HCT116 (cell line): ENCODE measurements around the gene FANCD2OS. TPM values are rescaled to one million over a fixed set of nuclear protein-coding genes. Genes with fewer than 3 reads are reported as not detected.

Source experiments
- ATAC-seq: fragments of 200-7000 bp; cut with Tn5 transposase; 2 replicates; pipeline ENCODE4 v1.9.1; 2020; ENCODE audit warnings: mild to moderate bottlenecking, moderate library complexity
- BruUV-seq: library from RNA; stranded (reverse); fragments of 400-500 nt; replicated peaks from 2 replicates; lab custom pipeline; 2021; lab: Mats Ljungman, UMichigan
- CTCF ChIA-PET: fragments of 300-600 bp; sonication (Branson Sonifier 250); formaldehyde crosslinking; loops from one replicate; lab custom pipeline; 2021; ENCODE audit warnings: antibody characterized with exemption; lab: Charles Lee
- POLR2A ChIA-PET: fragments of 300-600, 350-600 bp; sonication (Branson Sonifier 250); formaldehyde crosslinking; loops from one replicate; lab custom pipeline; 2021; ENCODE audit warnings: antibody characterized with exemption; lab: Charles Lee
- RAD21 ChIA-PET, 2 experiments: fragments of 300-600 bp; sonication (Branson Sonifier 250); formaldehyde crosslinking; loops; one replicate each; lab custom pipeline; 2023; ENCODE audit warnings: low total read pairs in 2 of 2; ENCODE audit not compliant: uncharacterized antibody in 2 of 2, unreplicated experiment in 2 of 2, low non-redundant PET in 1 of 2; lab: Charles Lee
- DNase-seq: peaks from one replicate; pipeline ENCODE4 v3.0.0-alpha.2; 2010; ENCODE audit warnings: low read depth, low spot score
- H2AFZ ChIP-seq: fragments of 200-600 bp; shearing (Covaris generic), sonication (generic); 2 replicates; pipeline ENCODE4 v1.6.1; 2017; ENCODE audit warnings: low read depth, mixed run types, mixed read lengths, antibody characterized with exemption, low read length; ENCODE audit not compliant: poor library complexity, severe bottlenecking
- H3K27ac ChIP-seq: 2 replicates; pipeline ENCODE4 v1.5.1; 2012; ENCODE audit warnings: low read depth, low read length
- H3K27me3 ChIP-seq: fragments of 200-600 bp; sonication (generic); 2 replicates; pipeline ENCODE4 v1.6.1; 2016; ENCODE audit warnings: mixed run types, low read length, mixed read lengths; ENCODE audit not compliant: insufficient read depth
- H3K36me3 ChIP-seq, 2 experiments: fragments of 200-500 bp in 1 of 2; fragments of 200-600 bp in 1 of 2; sonication (Bioruptor generic) in 1 of 2; sonication (generic) in 1 of 2; 2 replicates each; pipeline versions ENCODE4 v1.5.1 to v1.6.1; 2014 to 2016; ENCODE audit warnings: low read length in 2 of 2, inconsistent platforms in 1 of 2, mixed read lengths in 1 of 2, mixed run types in 1 of 2; ENCODE audit not compliant: insufficient read depth in 2 of 2, control insufficient read depth in 1 of 2
- H3K4me1 ChIP-seq, 2 experiments: fragments of 200-600 bp in 1 of 2; sonication (generic) in 1 of 2; 2 replicates each; pipeline versions ENCODE4 v1.5.1 to v1.6.1; 2012 to 2017; ENCODE audit warnings: low read length in 2 of 2, inconsistent platforms in 1 of 2, mild to moderate bottlenecking in 1 of 2, mixed read lengths in 1 of 2, mixed run types in 1 of 2, moderate library complexity in 1 of 2; ENCODE audit not compliant: insufficient read depth in 2 of 2, control insufficient read depth in 1 of 2
- H3K4me2 ChIP-seq: fragments of 200-600 bp; sonication (generic); 2 replicates; pipeline ENCODE4 v1.6.1; 2017; ENCODE audit warnings: mixed run types, low read length, mixed read lengths
- H3K4me3 ChIP-seq, 2 experiments: fragments of 200-600 bp in 1 of 2; sonication (generic) in 1 of 2; replicated peaks in 1 of 2; 2 replicates each; pipeline ENCODE4 v1.5.1; 2011 to 2016; ENCODE audit warnings: low read length in 2 of 2, control low read depth in 1 of 2, low read depth in 1 of 2, mild to moderate bottlenecking in 1 of 2, mixed read lengths in 1 of 2, mixed run types in 1 of 2
- H3K79me2 ChIP-seq: fragments of 200-600 bp; sonication (generic); 2 replicates; pipeline ENCODE4 v1.6.1; 2017; ENCODE audit warnings: mild to moderate bottlenecking, mixed run types, low read length, moderate library complexity, mixed read lengths; ENCODE audit not compliant: insufficient read depth
- H3K9ac ChIP-seq: fragments of 200-600 bp; sonication (generic); 2 replicates; pipeline ENCODE4 v1.6.1; 2016; ENCODE audit warnings: low read length, mixed read lengths
- H3K9me2 ChIP-seq: fragments of 200-600 bp; sonication (generic), shearing (Covaris generic); 2 replicates; pipeline ENCODE4 v1.6.1; 2017; ENCODE audit warnings: mixed run types, mild to moderate bottlenecking, moderate library complexity; ENCODE audit not compliant: insufficient read depth
- H3K9me3 ChIP-seq, 2 experiments: fragments of 200-500 bp in 1 of 2; fragments of 200-600 bp in 1 of 2; sonication (Bioruptor generic) in 1 of 2; sonication (generic) in 1 of 2; 2 replicates each; pipeline ENCODE4 v1.6.1; 2014 to 2017; ENCODE audit warnings: low read length in 2 of 2, mixed read lengths in 2 of 2, inconsistent platforms in 1 of 2, low read depth in 1 of 2, mild to moderate bottlenecking in 1 of 2, mixed run types in 1 of 2, moderate library complexity in 1 of 2; ENCODE audit not compliant: control insufficient read depth in 1 of 2, insufficient read depth in 1 of 2
- H4K20me1 ChIP-seq: fragments of 200-600 bp; sonication (generic), shearing (Covaris generic); 2 replicates; pipeline ENCODE4 v1.6.1; 2017; ENCODE audit warnings: mixed run types, mild to moderate bottlenecking, moderate library complexity; ENCODE audit not compliant: insufficient read depth
- ATF3 ChIP-seq: IDR thresholded peaks from 2 replicates; pipeline ENCODE4 v1.6.1; 2012
- EGR1 ChIP-seq: IDR thresholded peaks from 2 replicates; pipeline ENCODE4 v1.6.1; 2012; ENCODE audit warnings: low read depth
- EZH2 ChIP-seq: fragments of 200-600 bp; sonication (generic); IDR thresholded peaks from 2 replicates; pipeline ENCODE4 v1.6.1; 2017; ENCODE audit warnings: antibody characterized with exemption, mixed run types
- EZH2phosphoT487 ChIP-seq: fragments of 200-600 bp; IDR thresholded peaks from 2 replicates; pipeline ENCODE4 v1.6.1; 2018; ENCODE audit warnings: antibody characterized with exemption, borderline replicate concordance
- FOSL1 ChIP-seq: IDR thresholded peaks from 2 replicates; pipeline ENCODE4 v1.6.1; 2012; ENCODE audit warnings: low read depth
- JUND ChIP-seq: IDR thresholded peaks from 2 replicates; pipeline ENCODE4 v1.6.1; 2012
- POLR2AphosphoS5 ChIP-seq: IDR thresholded peaks from 2 replicates; pipeline ENCODE4 v1.6.1; 2011; ENCODE audit warnings: mild to moderate bottlenecking, low read depth, low read length, moderate library complexity
- RAD21 ChIP-seq: IDR thresholded peaks from 2 replicates; pipeline ENCODE4 v1.6.1; 2012; ENCODE audit warnings: low read depth, mild to moderate bottlenecking
- SIN3A ChIP-seq: IDR thresholded peaks from 2 replicates; pipeline ENCODE4 v1.6.1; 2012; ENCODE audit warnings: low read depth
- ZBTB33 ChIP-seq: IDR thresholded peaks from 2 replicates; pipeline ENCODE4 v1.6.1; 2011; ENCODE audit warnings: mild to moderate bottlenecking, low read length, moderate library complexity; ENCODE audit not compliant: insufficient replicate concordance; ENCODE audit errors: extremely low read depth
- ZFX ChIP-seq: fragments of 450-650 bp; IDR thresholded peaks from 2 replicates; pipeline ENCODE4 v1.6.1; 2017
- intact Hi-C: fragments of 100-400 bp; cut with micrococcal nuclease; formaldehyde crosslinking; loops from 2 replicates; pipeline ENCODE4 v1.10.0; 2022
- total RNA-seq: library from RNA; stranded (reverse); gene quantifications from one replicate; pipeline ENCODE4 v1.2.1, GENCODE V29; 2021; ENCODE audit not compliant: unreplicated experiment

The FANCD2OS gene
- total RNA-seq, 1 experiment from 2014 or later, result not detected

GRCh38 chr3:10150987-10151386 lies 42.9 kb upstream of the FANCD2OS start:
- no peak for DNase-seq
- Histone ChIP-seq H3K4me1 (no peaks in the 10 kb centered on the region), H3K79me2 (peaks cover 49% of the 10 kb centered on the region), H2AFZ (no peak overlapping the region), H3K27me3 (no peaks in the 10 kb centered on the region), H3K4me3 (no peak overlapping the region), H3K9me2 (no peaks in the 10 kb centered on the region), H3K4me2 (no peak overlapping the region), H4K20me1 (peaks cover 3% of the 10 kb centered on the region; the same call in 1 of the 2 replicates), H3K36me3 (peaks cover 20 to 29% of the 10 kb centered on the region in 2 experiments)
- ChIA-PET CTCF (no interaction called here), POLR2A (interaction anchor here (1.0 kb wide), 1 partner anchor 9 kb away, joined by 3 read pairs; the partner anchor contains the start of gene VHL), RAD21 (no interaction called here)
- no TSS peak for BruUV-seq
- intact Hi-C loops, result no loop called here
- ATAC-seq, result no peak
- TF ChIP-seq ATF3, result no peak
- TF ChIP-seq FOSL1, result no peak
- TF ChIP-seq RAD21, result no peak
- TF ChIP-seq ZBTB33, result no peak
- no peak for TF ChIP-seq EZH2phosphoT487
- TF ChIP-seq JUND, result no peak
- TF ChIP-seq, all 23 proteins: peak for 0
- Histone ChIP-seq H3K27ac (no peak overlapping the region), H3K9me3 (no peaks in the 10 kb centered on the region), H3K9ac (no peak overlapping the region)

GRCh38 chr3:10149226-10149625 lies 41.2 kb upstream of the FANCD2OS start:
- DNase-seq, result no peak
- no peak overlapping the region for H3K4me3 ChIP-seq
- H3K9me2 ChIP-seq, result no peaks in the 10 kb centered on the region
- ChIA-PET RAD21 (no interaction called here), CTCF (no interaction called here), POLR2A (interaction anchor here (0.9 kb wide), 1 partner anchor 10 kb away, joined by 3 read pairs; no protein-coding TSS in a partner anchor)
- no peaks in the 10 kb centered on the region for H3K27me3 ChIP-seq
- no TSS peak for BruUV-seq
- H3K4me2 ChIP-seq, result no peak overlapping the region
- H3K4me1 ChIP-seq, result no peaks in the 10 kb centered on the region
- no peak overlapping the region for H2AFZ ChIP-seq
- H3K79me2 ChIP-seq, result peaks cover 67% of the 10 kb centered on the region
- ATAC-seq, result no peak
- peaks cover 3% of the 10 kb centered on the region; the same call in 1 of the 2 replicates for H4K20me1 ChIP-seq
- peaks cover 20 to 31% of the 10 kb centered on the region in 2 experiments for H3K36me3 ChIP-seq
- intact Hi-C loops, result no loop called here
- no peak overlapping the region for H3K27ac ChIP-seq
- no peak overlapping the region for H3K9ac ChIP-seq
- no peaks in the 10 kb centered on the region for H3K9me3 ChIP-seq
- no peak for TF ChIP-seq SIN3A
- TF ChIP-seq EZH2, result no peak
- no peak for TF ChIP-seq EGR1
- TF ChIP-seq RAD21, result no peak
- no peak for TF ChIP-seq POLR2AphosphoS5
- TF ChIP-seq ZFX, result no peak
